Hindlimb muscle (tissue), 1 donor: ENCODE data around the gene GP1BA. TPM values are rescaled to one million over a fixed set of nuclear protein-coding genes. Genes with fewer than 3 reads are reported as not detected.
A peak's percentile ranks its signal among the peaks of the same experiment; 100 is the strongest.

ENCODE experiments used
- DNase-seq: peaks from one replicate; pipeline ENCODE4 v3.0.0-alpha.2; 2013
- polyA plus RNA-seq: library from polyadenylated mRNA; unstranded; fragments of 120-200 nt; gene quantifications from one replicate; pipeline ENCODE4 v1.2.1, GENCODE V29; 2013; ENCODE audit not compliant: insufficient read length

Gene GP1BA
- polyA plus RNA-seq, 1 donor: 0.88 TPM

DNA sequence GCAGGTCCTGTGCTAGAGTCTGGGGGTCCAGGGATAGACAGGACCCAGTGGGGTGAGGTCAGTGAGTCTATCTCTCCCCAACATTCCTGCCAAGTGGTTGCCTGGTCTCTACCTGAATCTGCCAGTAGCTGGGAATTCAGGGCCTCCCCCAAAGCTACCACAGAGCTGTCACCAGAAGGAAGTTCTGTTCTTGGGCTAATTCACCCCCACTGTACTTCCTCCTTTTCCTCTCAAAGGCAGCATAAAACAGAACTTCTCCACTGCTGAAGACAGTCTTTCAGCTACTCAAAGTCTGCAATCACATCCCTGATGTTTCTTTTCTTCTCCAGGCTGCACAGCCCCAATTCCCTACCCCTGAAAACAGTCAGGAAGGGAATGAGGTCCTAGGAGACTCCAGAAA is 46.6 kb downstream of the GP1BA start:
- DNase-seq: no peak

DNA sequence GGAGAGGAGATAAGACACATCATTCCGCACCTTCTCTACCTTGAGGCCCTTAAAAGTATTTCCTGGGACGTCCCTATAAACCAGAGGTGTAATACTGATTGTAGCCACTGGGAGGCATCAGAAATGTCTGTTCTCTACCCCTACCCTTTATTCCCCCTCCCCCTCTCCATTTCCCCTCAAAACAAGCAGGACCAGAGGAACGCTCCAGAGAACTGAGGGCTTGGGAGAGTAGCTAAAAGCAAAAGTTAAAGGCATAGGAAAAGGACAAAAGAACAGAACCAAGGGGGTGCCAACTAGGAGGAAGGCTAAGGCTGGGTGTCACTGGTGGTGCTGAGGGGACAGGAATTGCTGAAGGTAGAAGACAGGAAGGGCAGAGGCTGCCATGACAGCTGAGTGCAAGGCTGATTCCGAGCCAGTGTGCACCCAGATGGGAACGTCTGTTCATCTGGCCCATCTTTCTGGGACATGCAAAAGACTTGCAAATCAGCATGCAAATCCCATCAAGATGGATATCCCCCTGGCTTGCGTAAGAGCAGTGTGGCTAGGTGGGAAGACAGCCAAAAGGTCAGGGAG is 48.7 kb downstream of the GP1BA start:
- DNase-seq: peak; percentile 62

DNA sequence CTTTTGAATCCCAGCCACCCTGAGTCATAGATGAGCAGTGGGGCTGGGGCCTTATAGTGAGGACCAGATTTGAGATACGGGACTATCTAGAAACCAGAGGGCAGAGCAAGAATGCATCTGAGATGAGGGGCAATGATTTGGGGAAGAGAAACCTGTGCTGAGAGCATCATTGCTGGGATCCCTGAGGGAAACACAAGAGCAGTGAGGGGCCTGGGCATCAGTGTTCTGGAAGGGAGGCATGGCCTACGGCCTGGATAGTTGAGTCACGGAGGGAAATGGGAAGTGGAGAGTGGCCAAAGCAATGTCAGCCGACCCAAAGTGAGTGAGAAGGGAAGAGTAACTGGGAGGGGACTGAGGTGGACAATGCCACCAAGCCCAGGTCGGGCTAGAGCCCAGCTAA is 50.2 kb downstream of the GP1BA start:
- no peak for DNase-seq

Other genes starting within 250 kb of the GP1BA start
- 38.1 TPM for gene PELP1, start 228.1 kb upstream of the GP1BA start, polyA plus RNA-seq
- 29.9 TPM for gene ARRB2, start 221.6 kb upstream of the GP1BA start, polyA plus RNA-seq
- gene MED11, start 200.8 kb upstream of the GP1BA start, polyA plus RNA-seq: 19.5 TPM
- gene ZMYND15, start 192.4 kb upstream of the GP1BA start, polyA plus RNA-seq: 0.97 TPM
- 7.8 TPM for gene CXCL16, start 192.3 kb upstream of the GP1BA start, polyA plus RNA-seq
- not detected for gene TM4SF5, start 160.4 kb upstream of the GP1BA start, polyA plus RNA-seq
- 4.7 TPM for gene VMO1, start 145.9 kb upstream of the GP1BA start, polyA plus RNA-seq
- gene GLTPD2, start 143.3 kb upstream of the GP1BA start, polyA plus RNA-seq: 0.98 TPM
- 94.3 TPM for gene PSMB6, start 136.1 kb upstream of the GP1BA start, polyA plus RNA-seq
- gene PLD2, start 125.1 kb upstream of the GP1BA start, polyA plus RNA-seq: 28.7 TPM
- gene MINK1, start 98.9 kb upstream of the GP1BA start, polyA plus RNA-seq: 28.3 TPM
- gene C17orf107, start 32.7 kb upstream of the GP1BA start, polyA plus RNA-seq: 1.5 TPM
- gene CHRNE, start 29.2 kb upstream of the GP1BA start, polyA plus RNA-seq: 3.3 TPM
- gene SLC25A11, start 7.8 kb downstream of the GP1BA start, polyA plus RNA-seq: 57.1 TPM
- 75.2 TPM for gene RNF167, start 8.0 kb downstream of the GP1BA start, polyA plus RNA-seq
- 432 TPM for gene PFN1, start 16.3 kb downstream of the GP1BA start, polyA plus RNA-seq
- gene ENO3, start 18.8 kb downstream of the GP1BA start, polyA plus RNA-seq: 2,174 TPM
- gene SPAG7, start 35.5 kb downstream of the GP1BA start, polyA plus RNA-seq: 92.0 TPM
- 32.9 TPM for gene CAMTA2, start 55.4 kb downstream of the GP1BA start, polyA plus RNA-seq
- 4.9 TPM for gene INCA1, start 65.2 kb downstream of the GP1BA start, polyA plus RNA-seq
- 129 TPM for gene KIF1C, start 65.7 kb downstream of the GP1BA start, polyA plus RNA-seq
- gene SLC52A1, start 103.1 kb downstream of the GP1BA start, polyA plus RNA-seq: not detected
- 11.6 TPM for gene ZFP3, start 146.2 kb downstream of the GP1BA start, polyA plus RNA-seq
- 11.1 TPM for gene ZNF232, start 179.6 kb downstream of the GP1BA start, polyA plus RNA-seq
- gene USP6, start 183.8 kb downstream of the GP1BA start, polyA plus RNA-seq: 21.0 TPM